H1 (cell line): Measurements from ENCODE around the gene SGCE. TPM values are rescaled to one million over a fixed set of nuclear protein-coding genes. Genes with fewer than 3 reads are reported as not detected.

Experiments used
- BACH1 ChIP-seq: IDR thresholded peaks from 2 replicates; pipeline ENCODE4 v1.6.1; 2012; ENCODE audit warnings: low read length, improper control_type of control experiment
- CTCF ChIP-seq, 3 experiments: IDR thresholded peaks; 1 replicate in 2 of 3; 2 replicates in 1 of 3; pipeline versions ENCODE4 v1.5.1 to v1.6.1; 2011; ENCODE audit warnings: low read length in 3 of 3, mild to moderate bottlenecking in 3 of 3, inconsistent platforms in 2 of 3, low read depth in 1 of 3, moderate library complexity in 1 of 3; ENCODE audit not compliant: insufficient read depth in 1 of 3; ENCODE audit errors: control extremely low read depth in 1 of 3
- FOSL1 ChIP-seq: IDR thresholded peaks from 2 replicates; pipeline ENCODE4 v1.6.1; 2011; ENCODE audit warnings: mild to moderate bottlenecking, low read depth, low read length, moderate library complexity; ENCODE audit not compliant: insufficient read depth
- KDM5A ChIP-seq: fragments of 200-600 bp; IDR thresholded peaks from 2 replicates; pipeline ENCODE4 v1.7.1; 2012; ENCODE audit warnings: mild to moderate bottlenecking, low read length, inconsistent platforms, mixed read lengths
- SIRT6 ChIP-seq: IDR thresholded peaks from one replicate; pipeline ENCODE4 v1.7.1; 2012; ENCODE audit warnings: low read length, inconsistent platforms
- SIX5 ChIP-seq: IDR thresholded peaks from 2 replicates; pipeline ENCODE4 v1.6.1; 2011; ENCODE audit warnings: mild to moderate bottlenecking, low read depth, low read length
- SP1 ChIP-seq: IDR thresholded peaks from 2 replicates; pipeline ENCODE4 v1.6.1; 2011; ENCODE audit warnings: low read depth, low read length
- ZNF274 ChIP-seq: IDR thresholded peaks from 2 replicates; pipeline ENCODE4 v1.7.0; 2012; ENCODE audit warnings: low read length, borderline replicate concordance; ENCODE audit errors: extremely low read depth
- polyA plus RNA-seq, 7 experiments: library from polyadenylated mRNA; depleted of rRNA in 3 of 7; stranded (reverse) in 5 of 7; unstranded in 2 of 7; fragments of >200 nt in 5 of 7; fragments of 200-250 nt in 2 of 7; gene quantifications; 1 replicate in 5 of 7; 2 replicates in 1 of 7; 4 replicates in 1 of 7; pipeline versions ENCODE4 v1.2.1 to v1.2.3, GENCODE V29; 2011 to 2013; ENCODE audit warnings: missing spikeins in 2 of 7, mixed read lengths in 2 of 7
- total RNA-seq: library from RNA; stranded (reverse); fragmentation: NEBNext Ultra II Directional; extraction: Animal tissue kit (Norgen Biotek cat#: 25700); gene quantifications from 2 replicates; pipeline ENCODE4 v1.2.1, GENCODE V29; 2021

Gene SGCE
- total and polyA plus RNA-seq, 2 of the 8 experiments (the other 6 are each of a cell fraction or from before 2014, with no cell fraction given) = 12.8 to 25.0 TPM

GRCh38 chr7:94612253-94612652, 43.7 kb downstream of the SGCE start (continued):
- TF ChIP-seq CTCF (IDR thresholded peaks at IDR 0.05; ENCODE audit: control extremely low read depth in 1 of 3, insufficient read depth in 1 of 3, low read depth in 1 of 3, low read length in 3 of 3) = no peak
- TF ChIP-seq ZNF274 = no peak
- TF ChIP-seq FOSL1 = no peak
- no peak for TF ChIP-seq SP1
- TF ChIP-seq KDM5A = no peak
- no peak for TF ChIP-seq BACH1
- no peak for TF ChIP-seq SIRT6
- no peak for TF ChIP-seq SIX5
- TF ChIP-seq, all 59 proteins: peak for 0
